GM19452 (cell line): ENCODE data around the gene B4GALNT2.
"Not testable (repeated sequence)": the region's sequence is repeated elsewhere in the genome, so short reads cannot be mapped to it uniquely, and the experiment has no call there.

Experiments
- ATAC-seq: cut with Tn5 transposase; IDR thresholded peaks from one replicate; pipeline ENCODE4 v1.9.1; 2021; ENCODE audit not compliant: unreplicated experiment

B4GALNT2 gene

DNA sequence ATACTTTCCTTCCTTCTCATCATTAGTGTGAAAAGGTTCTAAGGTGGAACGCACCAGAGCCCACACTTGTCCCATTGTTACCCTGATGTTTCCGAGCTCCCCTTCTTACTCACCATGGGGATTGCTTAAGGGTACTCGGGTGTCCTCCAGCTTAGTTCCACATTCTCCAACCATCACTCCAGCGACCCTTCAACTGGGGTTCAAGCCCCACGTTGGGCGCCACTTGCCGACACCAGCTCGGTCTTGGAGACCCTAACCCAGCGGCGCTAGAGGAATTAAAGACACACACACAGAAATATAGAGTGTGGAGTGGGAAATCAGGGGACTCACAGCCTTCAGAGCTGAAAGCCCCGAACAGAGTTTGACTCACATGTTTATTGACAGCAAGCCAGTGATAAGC, 43.4 kb downstream of the B4GALNT2 start:
- ATAC-seq = not testable (repeated sequence)

DNA sequence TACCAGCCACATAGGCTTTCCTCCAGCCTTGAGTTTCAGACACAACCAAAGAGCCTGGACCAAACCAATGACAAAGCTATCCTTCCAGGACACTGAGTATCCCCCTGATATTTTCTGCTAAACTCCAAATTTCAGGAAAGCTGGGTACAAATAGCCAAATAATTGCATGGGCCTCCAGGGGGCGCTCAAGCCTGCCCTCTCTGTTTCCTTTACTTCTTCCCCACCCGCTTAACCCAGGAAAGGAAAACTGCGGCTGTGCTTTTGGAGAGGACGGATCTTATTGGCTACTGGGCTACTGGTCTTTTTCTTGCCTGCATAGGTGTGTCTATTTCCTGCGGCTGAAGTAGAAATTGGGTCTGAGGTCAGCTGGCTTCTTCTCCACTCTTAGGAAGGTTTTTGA, 47.7 kb downstream of the B4GALNT2 start:
- ATAC-seq = no peak

DNA sequence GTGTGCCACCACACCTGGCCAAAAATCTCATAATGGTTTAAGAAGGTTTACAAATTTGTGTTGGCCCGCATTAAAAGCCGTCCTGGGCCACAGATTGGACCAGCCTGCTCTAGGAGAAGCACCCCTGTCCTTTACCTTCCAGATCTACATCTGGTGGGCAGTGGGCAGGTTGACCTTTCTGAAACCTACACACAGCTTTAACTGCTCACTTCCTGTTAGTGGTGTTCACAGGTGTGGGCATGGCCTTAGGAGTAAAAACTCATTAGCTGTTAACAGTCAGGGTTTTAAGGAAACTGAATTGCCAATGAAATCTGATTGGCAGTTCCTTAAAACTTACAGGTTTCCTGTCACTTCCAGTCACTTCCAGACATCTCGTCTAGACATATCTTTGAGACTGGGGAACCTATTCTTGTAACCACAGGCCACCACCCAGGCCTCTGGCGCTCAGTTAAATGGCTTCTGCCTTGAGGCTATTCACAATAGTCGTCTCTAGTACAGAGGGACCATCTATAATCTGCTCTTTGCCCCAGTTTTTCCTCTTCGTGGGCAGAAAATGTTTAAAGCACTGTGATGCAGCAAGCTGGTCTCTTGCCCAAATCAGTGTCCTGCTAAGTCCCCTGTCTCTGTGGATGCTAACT, 48.5 kb downstream of the B4GALNT2 start:
- ATAC-seq = no peak

DNA sequence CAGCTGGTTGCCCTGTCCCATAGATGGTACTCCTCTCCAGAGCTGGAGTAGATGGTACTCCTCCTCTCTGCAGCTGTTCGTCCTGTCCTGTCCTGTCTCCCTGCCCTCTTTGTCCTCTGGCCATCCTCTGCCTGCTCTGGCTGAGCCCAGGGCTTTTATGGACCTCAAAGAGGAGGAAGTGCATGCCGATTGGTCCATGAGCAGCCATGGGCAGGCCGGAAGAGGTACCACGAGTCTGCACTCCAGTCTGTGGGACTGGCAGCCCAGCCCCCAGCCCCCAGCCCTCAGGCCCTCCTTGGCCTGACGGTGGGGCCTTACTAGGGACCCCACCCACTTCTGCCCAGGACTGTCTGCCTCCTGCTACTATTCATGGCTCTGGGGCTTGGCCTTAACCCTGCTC, 50.8 kb downstream of the B4GALNT2 start:
- ATAC-seq = no peak

DNA sequence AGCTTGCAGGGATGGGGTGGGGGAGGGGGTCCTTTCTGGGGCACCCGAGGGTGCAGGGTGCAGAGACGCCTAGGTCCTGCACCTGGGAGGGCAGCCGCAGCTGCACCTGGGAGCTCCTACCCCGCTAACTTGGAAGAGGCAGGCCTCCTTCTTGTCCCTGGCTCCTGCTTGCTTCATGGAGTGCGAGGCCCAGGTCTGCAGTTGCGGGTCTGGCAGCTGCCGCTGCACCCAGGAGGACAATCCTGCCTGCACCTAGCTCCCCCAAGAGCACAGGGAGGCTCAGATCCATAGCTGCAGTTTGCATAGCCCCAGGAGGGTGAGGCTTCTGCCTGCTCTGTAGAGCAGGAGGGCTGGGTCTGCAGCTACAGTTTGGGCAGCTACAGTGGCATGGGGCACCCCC, 51.2 kb downstream of the B4GALNT2 start:
- no peak for ATAC-seq

DNA sequence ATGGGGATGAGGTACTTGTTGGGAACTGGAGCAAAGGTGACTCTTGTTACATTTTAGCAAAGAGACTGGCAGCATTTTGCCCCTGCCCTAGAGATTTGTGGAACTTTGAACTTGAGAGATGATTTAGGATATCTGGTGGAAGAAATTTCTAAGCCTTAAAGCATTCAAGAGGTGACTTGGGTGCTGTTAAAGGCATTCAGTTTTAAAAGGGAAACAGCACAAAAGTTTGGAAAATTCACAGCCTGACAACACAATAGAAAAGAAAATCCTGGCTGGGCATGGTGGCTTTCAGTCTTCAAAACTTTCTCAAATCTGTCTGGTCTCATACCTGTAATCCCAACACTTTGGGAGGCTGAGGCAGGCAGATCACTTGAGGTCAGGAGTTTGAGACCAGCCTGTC, 52.0 kb downstream of the B4GALNT2 start:
- ATAC-seq = not testable (repeated sequence)

DNA sequence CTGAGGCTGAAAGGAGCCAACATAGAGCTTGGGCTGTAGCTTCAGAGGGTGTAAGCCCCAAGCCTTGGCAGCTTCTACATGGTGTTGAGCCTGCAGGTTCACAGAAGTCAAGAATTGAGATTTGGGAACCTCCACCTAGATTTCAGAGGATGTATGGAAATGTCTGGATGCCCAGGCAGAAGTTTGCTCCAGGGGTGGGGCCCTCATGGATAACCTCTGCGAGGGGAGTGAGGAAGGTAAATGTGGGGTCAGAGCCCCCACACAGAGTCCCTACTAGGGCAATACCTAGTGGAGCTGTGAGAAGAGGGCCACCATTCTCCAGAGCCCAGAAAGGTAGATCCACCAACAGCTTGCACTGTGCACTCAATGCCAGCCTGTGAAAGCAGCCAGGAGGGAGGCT, 52.8 kb downstream of the B4GALNT2 start:
- ATAC-seq = not testable (repeated sequence)

DNA sequence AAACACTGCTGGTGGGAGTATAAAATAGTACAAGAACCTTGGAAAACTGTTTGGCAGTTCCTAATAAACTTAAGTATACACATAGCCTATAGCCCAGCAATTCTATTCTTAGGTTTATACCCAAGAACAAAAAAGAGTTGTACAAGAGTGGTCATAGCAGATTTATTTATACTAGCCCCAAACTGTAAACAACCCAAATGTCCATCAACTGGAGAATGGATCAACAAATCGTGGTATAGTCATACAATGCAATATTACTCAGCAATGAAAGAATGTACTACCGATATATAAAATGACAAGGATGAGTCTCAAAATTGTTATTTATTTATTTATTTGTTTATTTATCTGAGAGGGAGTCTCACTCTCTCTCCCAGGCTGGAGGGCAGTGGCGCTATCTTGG, 54.7 kb downstream of the B4GALNT2 start:
- ATAC-seq = no peak

DNA sequence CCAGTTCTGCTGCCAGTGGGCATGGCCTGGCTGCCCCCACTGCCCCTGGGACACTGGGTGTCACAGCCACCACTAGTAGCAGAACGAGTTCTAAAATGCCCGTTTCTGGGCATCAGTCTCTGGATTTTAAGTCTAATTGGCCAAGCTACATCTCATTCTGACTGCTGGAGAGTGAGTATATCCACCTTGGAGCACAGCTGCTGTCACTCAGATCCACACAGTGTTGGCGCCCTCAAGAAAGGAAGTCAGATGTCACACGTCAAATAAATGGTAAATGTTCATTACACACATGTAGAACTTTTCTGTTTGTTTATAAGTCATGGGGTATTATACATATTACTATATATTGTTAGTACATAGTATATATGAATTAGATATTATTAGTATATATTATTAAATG, 58.4 kb downstream of the B4GALNT2 start:
- ATAC-seq = no peak

DNA sequence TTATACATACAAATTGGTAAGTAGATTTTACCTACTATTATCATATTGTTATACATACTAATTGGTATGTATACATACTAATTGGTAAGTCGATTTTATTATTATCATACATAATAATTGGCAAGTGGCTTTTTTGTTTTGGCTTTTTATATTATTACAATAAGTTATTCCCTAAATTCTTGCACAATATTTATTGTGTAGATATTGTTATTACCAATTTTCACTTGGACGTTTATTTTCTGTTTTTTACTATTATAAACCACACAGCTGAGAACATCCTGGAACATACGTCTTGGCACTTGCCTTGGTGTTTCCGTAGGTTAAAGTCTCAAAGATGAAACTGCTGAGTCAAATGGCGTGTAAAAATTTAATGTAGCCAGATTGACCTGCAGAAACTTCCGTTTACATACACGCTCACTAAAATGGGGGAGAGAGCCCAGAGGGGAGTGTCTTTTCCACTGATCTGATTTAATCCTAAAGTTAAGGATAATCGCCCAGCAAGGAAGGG, 58.9 kb downstream of the B4GALNT2 start:
- peak; percentile 8 for ATAC-seq

DNA sequence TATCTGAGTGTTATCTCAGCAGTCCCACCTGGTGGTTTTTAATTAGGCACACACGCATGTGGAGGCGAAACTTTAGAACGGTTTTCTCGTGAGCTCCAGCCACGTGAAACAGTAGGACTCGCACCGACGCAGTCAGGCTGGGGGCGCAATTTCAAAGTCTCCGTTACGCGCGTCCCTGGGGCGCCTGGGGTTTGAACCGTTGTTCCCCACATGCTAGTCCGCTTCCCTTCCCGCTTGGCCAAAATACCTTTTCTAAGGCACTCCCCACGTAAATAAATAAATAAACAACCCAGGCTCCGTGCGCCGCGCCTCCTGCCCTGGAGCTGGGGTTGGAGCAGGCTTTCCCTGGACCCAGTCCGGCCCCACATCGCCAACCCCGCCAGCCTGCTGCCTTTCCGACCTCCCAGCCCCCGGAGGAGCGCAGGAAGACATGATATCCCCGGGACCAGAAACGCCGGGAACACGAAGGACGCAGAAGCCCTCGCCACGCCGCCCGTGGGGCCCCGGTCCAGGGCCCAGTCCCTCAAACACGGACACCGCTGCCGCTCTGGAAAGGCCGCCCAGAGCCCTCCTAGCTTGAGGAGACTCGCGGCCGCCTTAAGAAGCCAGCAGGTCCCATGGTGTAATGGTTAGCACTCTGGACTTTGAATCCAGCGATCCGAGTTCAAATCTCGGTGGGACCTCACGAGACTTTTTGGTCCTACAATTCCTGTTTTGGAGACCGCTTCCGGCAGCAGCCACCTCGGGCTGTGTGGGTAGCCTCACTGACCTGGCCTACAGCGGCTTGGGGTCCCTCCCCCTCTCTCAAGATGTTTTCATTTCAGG, 59.6 kb downstream of the B4GALNT2 start:
- peak; percentile 40 for ATAC-seq

DNA sequence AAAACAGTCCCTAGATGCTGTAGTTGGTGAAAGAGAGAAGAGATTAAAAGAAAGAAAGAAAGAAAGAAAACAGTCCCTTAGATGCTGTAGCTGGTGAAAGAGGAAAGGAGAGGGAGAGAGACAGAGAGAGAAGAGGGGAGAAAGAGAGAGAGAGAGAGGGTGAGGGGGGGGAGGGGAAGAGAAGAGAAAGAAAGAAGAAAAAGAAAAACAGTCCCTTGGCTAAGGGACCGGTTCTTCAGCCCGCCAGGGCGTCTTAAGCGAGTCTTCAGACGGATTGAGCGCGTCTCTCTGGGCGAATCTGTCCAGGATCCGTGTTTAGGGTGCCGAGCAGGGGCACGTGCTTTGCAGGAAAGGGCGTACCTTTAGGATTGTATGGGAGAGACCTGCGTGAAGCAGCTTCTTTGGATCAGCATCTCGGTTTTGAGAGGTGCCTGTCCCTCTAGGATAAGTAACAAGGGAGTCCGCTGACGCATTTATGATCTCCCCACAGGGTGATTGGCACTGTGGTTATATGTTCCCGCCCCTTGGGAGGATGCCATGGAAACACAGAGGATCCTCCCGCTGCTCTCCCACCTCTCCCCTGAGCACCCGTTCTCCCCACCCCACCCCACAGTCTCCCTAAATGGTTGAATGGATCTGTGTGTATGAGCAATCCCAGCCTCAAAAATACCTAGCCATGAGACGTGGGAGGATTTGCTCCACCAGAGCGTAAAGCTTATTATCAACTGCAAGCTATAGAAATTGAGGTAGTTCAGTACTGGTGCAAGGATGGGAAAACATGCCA, 61.1 kb downstream of the B4GALNT2 start:
- ATAC-seq = no peak

DNA sequence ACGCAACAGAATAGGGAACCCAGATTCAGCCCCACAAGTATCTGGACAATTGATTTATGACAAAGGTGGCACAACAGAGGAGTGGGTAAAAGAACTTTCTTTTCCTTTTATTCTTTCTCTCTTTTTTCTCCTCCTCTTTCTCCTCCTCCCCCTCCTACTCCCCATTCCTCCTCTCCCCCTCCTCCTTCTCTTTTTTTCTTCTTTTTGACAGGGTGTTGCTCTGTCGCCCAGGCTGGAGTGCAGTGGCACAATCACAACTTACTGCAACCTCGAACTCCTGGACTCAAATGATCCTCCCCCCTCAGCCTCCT, 61.7 kb downstream of the B4GALNT2 start:
- no peak for ATAC-seq

DNA sequence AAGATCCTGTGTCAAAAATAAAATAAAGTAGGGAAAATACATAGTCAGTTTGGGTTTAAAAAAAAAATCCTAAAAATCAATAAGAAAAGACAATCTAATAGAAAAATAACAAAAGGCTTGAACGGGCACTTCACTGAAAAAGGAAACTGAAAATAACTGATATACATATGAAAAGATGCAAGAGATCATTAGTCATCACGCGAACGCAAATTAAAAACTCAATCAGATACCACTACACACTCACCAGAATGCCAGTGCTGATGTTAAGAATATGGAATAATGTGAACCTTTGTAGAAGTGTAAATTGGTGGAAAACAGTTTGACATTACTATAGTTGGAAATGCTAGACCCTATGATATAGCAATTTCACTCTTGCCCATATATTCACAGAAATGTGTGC, 63.2 kb downstream of the B4GALNT2 start:
- ATAC-seq = no peak

DNA sequence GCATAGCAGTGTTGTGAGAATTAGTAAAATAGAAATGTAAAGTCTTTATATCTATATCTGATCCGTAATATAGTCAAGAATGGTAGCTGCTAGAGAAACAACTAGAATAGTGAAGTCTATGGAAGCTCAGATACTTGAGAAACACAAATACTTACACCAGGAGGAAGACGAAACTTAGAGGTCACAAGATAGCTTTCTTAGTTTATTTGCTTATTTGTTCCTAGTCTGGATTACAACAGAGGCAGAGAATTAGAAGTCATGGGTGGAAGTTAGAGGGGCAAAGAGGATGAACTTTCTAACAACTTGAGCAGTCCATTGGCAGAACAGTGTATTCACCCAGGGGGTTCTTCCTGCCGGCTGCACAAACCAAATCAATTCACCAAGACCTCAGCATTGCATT, 64.0 kb downstream of the B4GALNT2 start:
- no peak for ATAC-seq

DNA sequence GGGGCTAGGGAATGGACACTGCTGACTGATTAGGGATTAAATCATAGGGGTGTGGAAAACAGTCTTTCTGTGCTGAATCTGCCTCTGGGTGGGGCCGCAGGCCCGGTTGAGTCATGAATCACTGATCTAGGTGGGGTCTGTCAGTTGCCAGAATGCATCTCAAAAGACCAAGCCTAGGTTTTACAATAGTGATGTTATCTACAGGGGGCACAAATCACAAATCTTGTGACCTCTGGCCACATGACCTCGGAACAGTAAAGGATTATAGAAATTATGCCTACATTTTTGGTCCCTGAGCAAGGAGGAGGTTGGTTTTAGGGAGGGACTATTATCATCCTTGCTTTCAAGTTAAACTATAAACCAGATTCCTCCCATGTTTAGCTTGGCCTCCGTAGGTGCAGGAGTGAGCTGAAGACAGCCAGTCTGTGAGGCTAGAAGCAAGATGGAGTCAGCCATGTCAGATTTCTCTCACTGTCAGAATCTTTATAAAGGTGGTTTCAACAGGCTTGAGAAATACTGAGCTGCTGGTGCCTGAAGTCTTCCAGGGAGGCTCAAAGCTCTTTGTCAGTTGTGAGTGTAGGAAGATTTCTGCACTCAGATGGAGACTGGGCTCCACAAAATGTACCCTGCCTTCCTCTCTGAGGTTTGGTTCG, 64.9 kb downstream of the B4GALNT2 start:
- no peak for ATAC-seq

DNA sequence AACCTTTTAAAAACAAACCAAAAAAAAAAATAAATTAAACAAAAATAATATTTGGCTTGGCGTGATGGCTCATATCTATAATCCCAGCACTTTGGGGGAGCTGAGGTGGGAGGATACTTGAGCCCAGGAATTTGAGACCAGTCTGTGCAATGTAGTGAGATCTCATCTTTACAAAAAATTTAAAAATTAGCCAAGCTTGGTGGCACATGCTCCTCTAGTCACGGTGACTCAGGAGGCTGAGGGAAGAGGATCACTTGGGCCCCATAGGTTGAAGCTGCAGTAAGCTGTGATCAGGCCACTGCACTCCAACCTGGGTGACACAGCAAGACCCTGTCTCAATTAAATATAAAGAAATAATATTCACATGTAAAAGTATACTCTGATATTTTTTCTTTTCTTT, 65.6 kb downstream of the B4GALNT2 start:
- ATAC-seq = no peak

DNA sequence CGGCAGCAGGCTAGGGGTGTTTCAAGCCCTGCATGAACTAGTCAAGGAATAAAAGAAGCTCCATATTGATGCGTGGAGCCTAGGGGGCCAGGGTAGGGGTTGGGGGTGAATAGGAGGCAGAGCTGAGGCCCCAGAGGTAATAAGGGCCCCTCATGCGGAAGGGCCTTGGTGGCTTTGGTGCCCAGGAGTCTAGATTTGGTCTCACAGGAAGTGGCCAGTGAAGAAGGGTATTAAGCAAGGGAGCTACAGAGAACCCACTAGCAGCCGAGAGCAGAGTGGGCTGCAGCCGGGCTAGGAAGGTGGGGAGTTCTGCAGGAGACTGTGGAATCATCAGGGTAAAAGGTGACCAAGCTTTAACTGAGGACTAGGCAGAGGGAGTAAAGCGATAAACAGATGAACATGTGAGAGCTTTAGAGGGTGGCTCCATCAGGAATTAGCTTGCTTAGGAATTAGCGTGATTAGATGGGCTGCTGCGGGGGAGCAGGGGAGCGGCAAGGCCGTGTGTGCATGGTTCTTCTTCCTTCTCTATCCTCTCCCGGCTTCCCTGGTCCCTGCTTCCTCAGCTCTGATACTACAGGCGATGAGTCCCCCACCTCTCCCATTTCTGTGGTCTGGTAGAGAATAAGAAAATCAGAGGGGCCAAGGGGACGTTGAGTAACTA, 68.0 kb downstream of the B4GALNT2 start:
- ATAC-seq = no peak

DNA sequence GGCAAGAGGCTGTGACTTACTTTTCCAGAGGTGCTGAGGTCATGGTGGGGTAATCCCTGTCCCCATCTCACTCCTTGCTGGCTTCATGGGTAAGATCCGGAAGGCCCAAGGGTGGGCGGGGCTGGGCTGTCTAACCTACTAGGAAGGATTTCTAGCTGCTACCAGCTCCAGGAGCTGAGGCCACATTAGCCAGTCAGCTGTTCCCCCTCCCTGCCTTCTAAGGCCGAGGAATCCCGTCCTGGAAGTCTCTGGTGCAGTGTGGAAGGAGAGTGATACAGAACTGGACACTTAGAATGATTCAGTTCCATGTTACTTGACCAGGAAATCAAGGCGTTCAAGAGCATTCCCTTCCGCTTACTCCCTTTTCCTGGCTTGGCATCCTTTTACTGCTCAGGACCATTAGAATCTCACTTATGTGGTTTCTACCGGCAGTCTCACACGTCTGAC, 68.9 kb downstream of the B4GALNT2 start:
- ATAC-seq = no peak

DNA sequence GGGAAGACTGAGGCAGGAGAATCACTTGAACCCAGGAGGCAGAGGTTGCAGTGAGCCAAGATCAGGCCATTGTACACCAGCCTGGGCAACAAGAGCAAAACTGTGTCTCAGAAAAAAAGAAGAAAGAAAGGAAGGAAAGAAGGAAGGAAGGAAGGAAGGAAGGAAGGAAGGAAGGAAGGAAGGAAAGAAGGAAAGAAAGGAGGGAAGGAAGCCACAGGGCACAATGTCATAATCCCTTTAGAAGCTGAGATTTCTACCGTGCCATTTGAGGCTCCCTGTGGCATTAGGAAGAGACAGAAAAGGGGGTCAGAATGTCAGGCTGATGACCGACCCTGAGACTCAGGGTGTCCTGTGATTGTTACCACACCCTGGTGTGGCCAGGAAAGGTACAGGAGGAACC, 71.2 kb downstream of the B4GALNT2 start:
- no peak for ATAC-seq

DNA sequence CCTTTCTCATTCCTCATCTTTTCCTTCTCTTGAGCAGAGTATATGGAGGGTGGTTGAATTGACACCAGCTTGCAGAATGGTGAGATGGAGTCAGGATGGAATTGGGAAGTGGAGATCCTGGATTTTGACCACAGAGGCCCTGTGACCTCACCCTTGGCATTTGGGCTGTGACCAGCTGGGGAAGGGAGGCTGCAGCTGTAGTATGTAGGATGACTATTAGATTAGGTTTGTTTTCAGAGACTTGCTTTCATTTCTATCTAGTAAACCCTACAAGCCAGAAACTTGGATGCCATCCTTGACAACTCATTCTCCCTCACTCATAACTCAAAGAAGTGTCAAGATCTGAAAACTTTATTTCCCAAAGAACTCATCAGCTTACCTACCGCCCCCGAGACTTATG, 71.9 kb downstream of the B4GALNT2 start:
- ATAC-seq = no peak
